NCI-H2081 (cell line): Measurements from ENCODE around the gene TAF1B.

Source experiments
- DNase-seq, 2 experiments: peaks; one replicate each; lab custom pipeline; 2025; lab: John Stamatoyannopoulos, UW

The TAF1B gene

GRCh38 chr2:9967053-9967775, 123.9 kb downstream of the TAF1B start:
- DNase-seq = no peak

- DNase-seq = no peak
These were observed 125.6 kb downstream of the TAF1B start for GRCh38 chr2:9968553-9969497.

GRCh38 chr2:9970200-9971044, 127.1 kb downstream of the TAF1B start:
- DNase-seq = no peak

GRCh38 chr2:9971105-9971818, 128.0 kb downstream of the TAF1B start:
- DNase-seq = no peak

GRCh38 chr2:9971890-9972289, 128.6 kb downstream of the TAF1B start:
- no peak for DNase-seq

GRCh38 chr2:9972621-9973479, 129.6 kb downstream of the TAF1B start:
- DNase-seq = no peak

- no peak for DNase-seq
These were observed 130.4 kb downstream of the TAF1B start for GRCh38 chr2:9973690-9974089.

GRCh38 chr2:9974343-9974742, 131.1 kb downstream of the TAF1B start:
- no peak for DNase-seq

GRCh38 chr2:9975328-9975727, 132.1 kb downstream of the TAF1B start:
- DNase-seq = peak in 1 of 2 experiments; percentile 25

- DNase-seq = no peak
These were observed 132.7 kb downstream of the TAF1B start for GRCh38 chr2:9975805-9976447.

GRCh38 chr2:9979977-9980376, 136.7 kb downstream of the TAF1B start:
- DNase-seq = no peak

GRCh38 chr2:9980520-9980919, 137.2 kb downstream of the TAF1B start:
- no peak for DNase-seq

GRCh38 chr2:9981655-9982054, 138.4 kb downstream of the TAF1B start:
- no peak for DNase-seq

GRCh38 chr2:9982248-9982647, 139.0 kb downstream of the TAF1B start:
- no peak for DNase-seq

GRCh38 chr2:9982891-9983290, 139.6 kb downstream of the TAF1B start:
- no peak for DNase-seq

- DNase-seq = no peak
These were observed 140.3 kb downstream of the TAF1B start for GRCh38 chr2:9983401-9984216.
